ELR (cell line): Measurements from ENCODE around the gene ULBP2.
"Not testable (repeated sequence)": the region's sequence is repeated elsewhere in the genome, so short reads cannot be mapped to it uniquely, and the experiment has no call there.

ENCODE experiments used
- DNase-seq: peaks from one replicate; pipeline ENCODE4 v3.0.0-alpha.2; 2015; ENCODE audit warnings: low read depth

ULBP2 gene

GRCh38 chr6:149927025-149927424 lies 14.8 kb upstream of the ULBP2 start:
- not testable (repeated sequence) for DNase-seq

GRCh38 chr6:149929422-149929821 lies 12.4 kb upstream of the ULBP2 start:
- peak; percentile 40 for DNase-seq

- no peak for DNase-seq
Observed at GRCh38 chr6:149931501-149931900, 10.3 kb upstream of the ULBP2 start.

GRCh38 chr6:149933036-149933435 lies 8.8 kb upstream of the ULBP2 start:
- no peak for DNase-seq

- no peak for DNase-seq
Observed at GRCh38 chr6:149933461-149933860, 8.4 kb upstream of the ULBP2 start.

- DNase-seq: peak; percentile 84
Observed at GRCh38 chr6:149934249-149935156, 7.3 kb upstream of the ULBP2 start.

- peak; percentile 39 for DNase-seq
Observed at GRCh38 chr6:149935246-149935645, 6.6 kb upstream of the ULBP2 start.

GRCh38 chr6:149935668-149936067 lies 6.1 kb upstream of the ULBP2 start:
- DNase-seq: no peak

- DNase-seq: no peak
Observed at GRCh38 chr6:149936743-149937142, 5.1 kb upstream of the ULBP2 start.

- not testable (repeated sequence) for DNase-seq
Observed at GRCh38 chr6:149938013-149938570, 3.7 kb upstream of the ULBP2 start.

GRCh38 chr6:149938571-149939355 lies 3.1 kb upstream of the ULBP2 start:
- peak; percentile 40 for DNase-seq

- DNase-seq: no peak
Observed at GRCh38 chr6:149939356-149939648, 2.5 kb upstream of the ULBP2 start.

- no peak for DNase-seq
Observed at GRCh38 chr6:149939909-149940671, 1.7 kb upstream of the ULBP2 start.

GRCh38 chr6:149940672-149940982 lies 1.2 kb upstream of the ULBP2 start:
- DNase-seq: no peak

- no peak for DNase-seq
Observed at GRCh38 chr6:149942461-149942829, 631 bp downstream of the ULBP2 start.

- not testable (repeated sequence) for DNase-seq
Observed at GRCh38 chr6:149943321-149943720, 1.5 kb downstream of the ULBP2 start.

GRCh38 chr6:149945276-149945675 lies 3.5 kb downstream of the ULBP2 start:
- DNase-seq: not testable (repeated sequence)

GRCh38 chr6:149946631-149947030 lies 4.8 kb downstream of the ULBP2 start:
- DNase-seq: not testable (repeated sequence)

- not testable (repeated sequence) for DNase-seq
Observed at GRCh38 chr6:149947533-149947932, 5.7 kb downstream of the ULBP2 start.

- no peak for DNase-seq
Observed at GRCh38 chr6:149948011-149948410, 6.2 kb downstream of the ULBP2 start.

- DNase-seq: no peak
Observed at GRCh38 chr6:149948616-149949015, 6.8 kb downstream of the ULBP2 start.

- no peak for DNase-seq
Observed at GRCh38 chr6:149950423-149950822, 8.6 kb downstream of the ULBP2 start.
